ENCODE data around the gene RSPH1.

DNA sequence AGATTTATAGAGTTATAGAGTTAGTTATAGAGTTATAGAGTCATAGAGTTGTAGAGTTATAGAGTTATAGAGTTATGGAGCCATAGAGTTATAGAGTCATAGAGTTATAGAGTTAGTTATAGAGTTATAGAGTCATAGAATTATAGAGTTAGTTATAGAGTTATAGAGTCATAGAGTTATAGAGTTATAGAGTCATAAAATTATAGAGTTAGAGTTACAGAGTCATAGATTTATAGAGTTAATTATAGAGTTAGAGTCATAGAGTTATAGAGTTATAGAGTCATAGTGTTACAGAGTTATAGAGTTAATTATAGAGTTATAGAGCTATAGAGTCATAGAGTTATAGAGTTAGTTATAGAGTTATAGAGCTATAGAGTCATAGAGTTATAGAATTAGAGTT is 60.2 kb downstream of the RSPH1 start:
- TF ChIP-seq, protein P1, sequence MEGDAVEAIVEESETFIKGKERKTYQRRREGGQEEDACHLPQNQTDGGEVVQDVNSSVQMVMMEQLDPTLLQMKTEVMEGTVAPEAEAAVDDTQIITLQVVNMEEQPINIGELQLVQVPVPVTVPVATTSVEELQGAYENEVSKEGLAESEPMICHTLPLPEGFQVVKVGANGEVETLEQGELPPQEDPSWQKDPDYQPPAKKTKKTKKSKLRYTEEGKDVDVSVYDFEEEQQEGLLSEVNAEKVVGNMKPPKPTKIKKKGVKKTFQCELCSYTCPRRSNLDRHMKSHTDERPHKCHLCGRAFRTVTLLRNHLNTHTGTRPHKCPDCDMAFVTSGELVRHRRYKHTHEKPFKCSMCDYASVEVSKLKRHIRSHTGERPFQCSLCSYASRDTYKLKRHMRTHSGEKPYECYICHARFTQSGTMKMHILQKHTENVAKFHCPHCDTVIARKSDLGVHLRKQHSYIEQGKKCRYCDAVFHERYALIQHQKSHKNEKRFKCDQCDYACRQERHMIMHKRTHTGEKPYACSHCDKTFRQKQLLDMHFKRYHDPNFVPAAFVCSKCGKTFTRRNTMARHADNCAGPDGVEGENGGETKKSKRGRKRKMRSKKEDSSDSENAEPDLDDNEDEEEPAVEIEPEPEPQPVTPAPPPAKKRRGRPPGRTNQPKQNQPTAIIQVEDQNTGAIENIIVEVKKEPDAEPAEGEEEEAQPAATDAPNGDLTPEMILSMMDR (IDR thresholded peaks at IDR 0.05) = no peak
- no peak for TF ChIP-seq POLR2A (IDR thresholded peaks at IDR 0.05)

Data from gastroesophageal sphincter (tissue), 3 donors.